SH-SY5Y (cell line): ENCODE measurements around the gene ADGRD2.

Experiments used
- GATA2 ChIP-seq: IDR thresholded peaks from 2 replicates; pipeline ENCODE4 v1.6.1; 2011; ENCODE audit warnings: mild to moderate bottlenecking, low read depth, low read length
- GATA3 ChIP-seq: IDR thresholded peaks from 2 replicates; pipeline ENCODE4 v1.6.1; 2011; ENCODE audit warnings: low read depth, mild to moderate bottlenecking, low read length, moderate library complexity

GRCh38 chr9:124411514-124412227, 38.6 kb upstream of the ADGRD2 start:
- TF ChIP-seq GATA3 = no peak
- TF ChIP-seq GATA2 = no peak
